Keratinocyte (primary cell): ENCODE measurements around the gene FBN1. TPM values are rescaled to one million over a fixed set of nuclear protein-coding genes. Genes with fewer than 3 reads are reported as not detected.

Experiments
- DNase-seq: peaks from one replicate; pipeline ENCODE4 v3.0.0-alpha.2; 2011; ENCODE audit warnings: low read depth, missing footprints, low spot score
- FAIRE-seq: peaks from 2 replicates; lab custom pipeline; 2011; peaks lifted over from hg19 to GRCh38; lab: Jason Lieb, UNC
- H2AFZ ChIP-seq: 2 replicates; pipeline ENCODE4 v1.6.0; 2012; ENCODE audit warnings: low read length, control low read depth, inconsistent platforms; ENCODE audit not compliant: control insufficient read depth
- H3K27ac ChIP-seq: 2 replicates; pipeline ENCODE4 v1.5.1; 2011; ENCODE audit warnings: low read length; ENCODE audit not compliant: control insufficient read depth, insufficient read depth
- H3K27me3 ChIP-seq: 3 replicates; pipeline ENCODE4 v1.6.0; 2011; ENCODE audit warnings: low read length; ENCODE audit not compliant: control insufficient read depth, insufficient read depth; ENCODE audit errors: extremely low read depth
- H3K36me3 ChIP-seq, 2 experiments: 2 replicates in 1 of 2; 3 replicates in 1 of 2; pipeline ENCODE4 v1.5.1; 2011; ENCODE audit warnings: low read length in 2 of 2, mild to moderate bottlenecking in 1 of 2; ENCODE audit not compliant: control insufficient read depth in 2 of 2, insufficient read depth in 2 of 2; ENCODE audit errors: extremely low read depth in 1 of 2
- H3K4me1 ChIP-seq: 3 replicates; pipeline ENCODE4 v1.5.1; 2011; ENCODE audit warnings: low read length; ENCODE audit not compliant: control insufficient read depth, insufficient read depth; ENCODE audit errors: extremely low read depth
- H3K4me2 ChIP-seq: 3 replicates; pipeline ENCODE4 v1.6.0; 2011; ENCODE audit warnings: low read depth, low read length; ENCODE audit not compliant: control insufficient read depth, insufficient read depth; ENCODE audit errors: extremely low read depth
- H3K4me3 ChIP-seq, 3 experiments: fragments of 200-600 bp in 1 of 3; sonication (generic) in 1 of 3; 2 replicates in 2 of 3; 3 replicates in 1 of 3; pipeline ENCODE4 v1.5.1; 2011 to 2016; ENCODE audit warnings: low read length in 3 of 3, mild to moderate bottlenecking in 3 of 3, control low read depth in 2 of 3, inconsistent platforms in 1 of 3, low read depth in 1 of 3, mixed read lengths in 1 of 3, mixed run types in 1 of 3, moderate library complexity in 1 of 3; ENCODE audit not compliant: control insufficient read depth in 2 of 3, insufficient read depth in 2 of 3; ENCODE audit errors: extremely low read depth in 1 of 3
- H3K79me2 ChIP-seq: 2 replicates; pipeline ENCODE4 v1.6.0; 2012; ENCODE audit warnings: low read length; ENCODE audit not compliant: control insufficient read depth, insufficient read depth
- H3K9ac ChIP-seq: 3 replicates; pipeline ENCODE4 v1.6.0; 2011; ENCODE audit warnings: low read length; ENCODE audit not compliant: control insufficient read depth, insufficient read depth; ENCODE audit errors: extremely low read depth
- H3K9me1 ChIP-seq: 3 replicates; pipeline ENCODE4 v1.6.0; 2011; ENCODE audit warnings: low read length; ENCODE audit not compliant: control insufficient read depth, insufficient read depth; ENCODE audit errors: extremely low read depth
- H3K9me3 ChIP-seq: 2 replicates; pipeline ENCODE4 v1.5.1; 2012; ENCODE audit warnings: low read depth, low read length; ENCODE audit not compliant: control insufficient read depth
- H4K20me1 ChIP-seq: 3 replicates; pipeline ENCODE4 v1.6.0; 2011; ENCODE audit warnings: low read length; ENCODE audit not compliant: control insufficient read depth, insufficient read depth; ENCODE audit errors: extremely low read depth
- EZH2 ChIP-seq: IDR thresholded peaks from one replicate; pipeline ENCODE4 v1.6.1; 2012; ENCODE audit warnings: inconsistent platforms, mild to moderate bottlenecking, low read length, moderate library complexity
- dilution Hi-C: fragments of 300-500 bp; cut with MboI; formaldehyde crosslinking; loops from one replicate; pipeline ENCODE4 v1.7.0; 2020; ENCODE audit warnings: low sequenced_read_pairs; ENCODE audit not compliant: extremely low pct_ligation_motif_present
- polyA plus RNA-seq, 5 experiments: library from polyadenylated mRNA; depleted of rRNA in 3 of 5; stranded (reverse) in 3 of 5; stranded (forward) in 1 of 5; unstranded in 1 of 5; fragments of >200 nt; gene quantifications; 1 replicate in 1 of 5; 2 replicates in 3 of 5; 3 replicates in 1 of 5; pipeline versions ENCODE4 v1.2.1 to v1.2.3, GENCODE V29; 2011 to 2012; ENCODE audit warnings: missing spikeins in 2 of 5, low read depth in 1 of 5, low replicate concordance in 1 of 5
- TF ChIP-seq, protein P1 (sequence below), 3 experiments: IDR thresholded peaks in 1 of 3; conservative IDR thresholded peaks in 1 of 3; optimal IDR thresholded peaks in 1 of 3; 2 replicates in 2 of 3; 3 replicates in 1 of 3; pipeline versions ENCODE3 to v1.5.1; 2011; ENCODE audit warnings: low read length in 3 of 3, mild to moderate bottlenecking in 3 of 3, moderate library complexity in 2 of 3, control low read depth in 1 of 3, inconsistent platforms in 1 of 3; ENCODE audit not compliant: insufficient read depth in 2 of 3; ENCODE audit errors: extremely low read depth in 1 of 3

FBN1 gene
- polyA plus RNA-seq, 1 donor (not counting 4 experiments of a cell fraction or from before 2014, with no cell fraction given), result 3.5 TPM

DNA sequence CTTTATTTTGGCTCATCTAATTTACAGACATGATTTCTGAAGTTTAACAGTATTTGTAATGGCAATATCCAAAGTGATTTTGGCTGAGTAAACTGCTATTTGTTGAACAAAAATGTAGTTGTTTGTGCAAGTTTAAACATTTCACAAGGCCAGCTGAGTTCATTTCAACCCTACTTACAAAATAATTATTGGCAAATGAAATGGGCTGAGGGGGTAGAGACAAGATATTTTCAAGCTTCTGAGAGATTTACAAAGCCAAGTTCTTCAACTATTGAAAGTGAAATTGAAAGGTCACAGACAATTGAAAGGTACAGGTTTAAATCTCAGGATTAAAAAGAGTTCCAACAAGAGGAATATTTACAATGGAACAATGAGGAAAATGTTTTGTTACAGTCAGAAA lies 237.2 kb downstream of the FBN1 start:
- Histone ChIP-seq H3K9me3 (no peaks in the 10 kb centered on the region), H2AFZ (no peak overlapping the region), H3K36me3 (no peaks in the 10 kb centered on the region), H3K4me1 (peaks cover under 1% of the 10 kb centered on the region), H3K9me1 (no peaks in the 10 kb centered on the region), H3K79me2 (no peaks in the 10 kb centered on the region), H3K27ac (no peak overlapping the region), H3K27me3 (no peaks in the 10 kb centered on the region), H3K9ac (no peak overlapping the region), H4K20me1 (no peaks in the 10 kb centered on the region), H3K4me2 (no peak overlapping the region), H3K4me3 (no peak overlapping the region)
- no peak for DNase-seq
- FAIRE-seq, result no peak
- TF ChIP-seq, protein P1, sequence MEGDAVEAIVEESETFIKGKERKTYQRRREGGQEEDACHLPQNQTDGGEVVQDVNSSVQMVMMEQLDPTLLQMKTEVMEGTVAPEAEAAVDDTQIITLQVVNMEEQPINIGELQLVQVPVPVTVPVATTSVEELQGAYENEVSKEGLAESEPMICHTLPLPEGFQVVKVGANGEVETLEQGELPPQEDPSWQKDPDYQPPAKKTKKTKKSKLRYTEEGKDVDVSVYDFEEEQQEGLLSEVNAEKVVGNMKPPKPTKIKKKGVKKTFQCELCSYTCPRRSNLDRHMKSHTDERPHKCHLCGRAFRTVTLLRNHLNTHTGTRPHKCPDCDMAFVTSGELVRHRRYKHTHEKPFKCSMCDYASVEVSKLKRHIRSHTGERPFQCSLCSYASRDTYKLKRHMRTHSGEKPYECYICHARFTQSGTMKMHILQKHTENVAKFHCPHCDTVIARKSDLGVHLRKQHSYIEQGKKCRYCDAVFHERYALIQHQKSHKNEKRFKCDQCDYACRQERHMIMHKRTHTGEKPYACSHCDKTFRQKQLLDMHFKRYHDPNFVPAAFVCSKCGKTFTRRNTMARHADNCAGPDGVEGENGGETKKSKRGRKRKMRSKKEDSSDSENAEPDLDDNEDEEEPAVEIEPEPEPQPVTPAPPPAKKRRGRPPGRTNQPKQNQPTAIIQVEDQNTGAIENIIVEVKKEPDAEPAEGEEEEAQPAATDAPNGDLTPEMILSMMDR (optimal IDR thresholded peaks at IDR 0.05 in 1 of 3, IDR thresholded peaks at IDR 0.05 in 1 of 3, conservative IDR thresholded peaks at IDR 0.05 in 1 of 3; ENCODE audit: extremely low read depth in 1 of 3, insufficient read depth in 2 of 3, low read length in 3 of 3), result no peak
- TF ChIP-seq EZH2, result no peak
- dilution Hi-C loops, result no loop called here

DNA sequence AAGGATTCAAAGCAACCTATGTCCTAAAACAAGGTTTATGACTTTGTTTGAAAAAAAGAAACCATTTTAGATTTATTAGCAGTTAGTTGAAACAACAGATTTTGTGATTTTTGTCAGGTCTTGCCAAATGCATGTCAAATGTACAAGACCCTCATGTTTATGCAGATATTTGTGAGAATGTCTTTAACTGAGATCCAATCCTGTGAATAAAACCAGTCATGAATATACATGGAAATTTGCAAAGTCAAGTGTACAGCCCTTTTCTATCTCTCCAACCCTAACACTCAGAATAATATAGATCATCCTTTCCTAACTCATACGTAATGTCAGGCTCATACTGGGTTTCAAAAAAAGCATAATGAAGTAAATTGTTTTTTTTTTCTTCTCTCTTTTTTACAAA lies 237.9 kb downstream of the FBN1 start:
- dilution Hi-C loops, result no loop called here
- Histone ChIP-seq H3K27ac (no peak overlapping the region), H3K79me2 (no peaks in the 10 kb centered on the region), H3K9me1 (no peaks in the 10 kb centered on the region), H3K9ac (no peak overlapping the region), H3K9me3 (no peaks in the 10 kb centered on the region), H2AFZ (no peak overlapping the region), H3K4me1 (peaks cover 6% of the 10 kb centered on the region), H3K4me2 (no peak overlapping the region), H3K27me3 (no peaks in the 10 kb centered on the region), H3K4me3 (no peak overlapping the region), H4K20me1 (no peaks in the 10 kb centered on the region), H3K36me3 (no peaks in the 10 kb centered on the region)
- no peak for DNase-seq
- no peak for TF ChIP-seq EZH2
- TF ChIP-seq, protein P1 (optimal IDR thresholded peaks at IDR 0.05 in 1 of 3, IDR thresholded peaks at IDR 0.05 in 1 of 3, conservative IDR thresholded peaks at IDR 0.05 in 1 of 3; ENCODE audit: extremely low read depth in 1 of 3, insufficient read depth in 2 of 3, low read length in 3 of 3), result no peak
- FAIRE-seq, result no peak
